ENCODE results near the gene ARHGAP4. TPM values are rescaled to one million over a fixed set of nuclear protein-coding genes. Genes with fewer than 3 reads are reported as not detected.

The ARHGAP4 gene
- total RNA-seq, 3 donors from 2014 or later (not counting 1 experiment from before 2014, with no cell fraction given), result 352 to 398 (median 384) TPM

GRCh38 chrX:153878969-153879653, 47.0 kb downstream of the ARHGAP4 start:
- Histone ChIP-seq H3K27me3 (ENCODE audit: control insufficient read depth, insufficient read depth, low read length) (peaks cover 5% of the 10 kb centered on the region), H3K9me3 (ENCODE audit: control insufficient read depth, insufficient read depth, low read length) (no peaks in the 10 kb centered on the region), H3K4me3 (ENCODE audit: low read length) (no peak overlapping the region), H3K27ac (ENCODE audit: low read length) (no peak overlapping the region), H3K4me1 (ENCODE audit: control insufficient read depth, insufficient read depth, low read length) (peaks cover 9% of the 10 kb centered on the region), H3K36me3 (ENCODE audit: control insufficient read depth, insufficient read depth, low read length) (no peaks in the 10 kb centered on the region)
- DNase-seq, result peak in 1 of 2 donors; percentile 54
- TF ChIP-seq, protein P1, sequence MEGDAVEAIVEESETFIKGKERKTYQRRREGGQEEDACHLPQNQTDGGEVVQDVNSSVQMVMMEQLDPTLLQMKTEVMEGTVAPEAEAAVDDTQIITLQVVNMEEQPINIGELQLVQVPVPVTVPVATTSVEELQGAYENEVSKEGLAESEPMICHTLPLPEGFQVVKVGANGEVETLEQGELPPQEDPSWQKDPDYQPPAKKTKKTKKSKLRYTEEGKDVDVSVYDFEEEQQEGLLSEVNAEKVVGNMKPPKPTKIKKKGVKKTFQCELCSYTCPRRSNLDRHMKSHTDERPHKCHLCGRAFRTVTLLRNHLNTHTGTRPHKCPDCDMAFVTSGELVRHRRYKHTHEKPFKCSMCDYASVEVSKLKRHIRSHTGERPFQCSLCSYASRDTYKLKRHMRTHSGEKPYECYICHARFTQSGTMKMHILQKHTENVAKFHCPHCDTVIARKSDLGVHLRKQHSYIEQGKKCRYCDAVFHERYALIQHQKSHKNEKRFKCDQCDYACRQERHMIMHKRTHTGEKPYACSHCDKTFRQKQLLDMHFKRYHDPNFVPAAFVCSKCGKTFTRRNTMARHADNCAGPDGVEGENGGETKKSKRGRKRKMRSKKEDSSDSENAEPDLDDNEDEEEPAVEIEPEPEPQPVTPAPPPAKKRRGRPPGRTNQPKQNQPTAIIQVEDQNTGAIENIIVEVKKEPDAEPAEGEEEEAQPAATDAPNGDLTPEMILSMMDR (IDR thresholded peaks at IDR 0.05), result no peak
- Mint-ChIP-seq H3K4me1 (peaks cover 0 to 16% of the 10 kb centered on the region in 2 donors), H3K27ac (no peak overlapping the region), H3K9me3 (no peaks in the 10 kb centered on the region), H3K4me3 (no peak overlapping the region), H3K27me3 (ENCODE audit: low read depth in 2 of 2) (peaks cover 26 to 28% of the 10 kb centered on the region in 2 donors), H3K36me3 (no peaks in the 10 kb centered on the region)
- WGBS (ENCODE audit: insufficient coverage), result 8% methylated on average over 26 of the region's 28 CpGs
- intact Hi-C loops (cut with micrococcal nuclease), result no loop called here
- ATAC-seq, result peak in 2 of 3 donors; percentile 54 to 67

GRCh38 chrX:153878345-153878744, 47.7 kb downstream of the ARHGAP4 start:
- Histone ChIP-seq H3K27ac (ENCODE audit: low read length) (no peak overlapping the region), H3K36me3 (ENCODE audit: control insufficient read depth, insufficient read depth, low read length) (no peaks in the 10 kb centered on the region), H3K27me3 (ENCODE audit: control insufficient read depth, insufficient read depth, low read length) (peaks cover 5% of the 10 kb centered on the region), H3K4me3 (ENCODE audit: low read length) (no peak overlapping the region), H3K9me3 (ENCODE audit: control insufficient read depth, insufficient read depth, low read length) (no peaks in the 10 kb centered on the region), H3K4me1 (ENCODE audit: control insufficient read depth, insufficient read depth, low read length) (peaks cover 9% of the 10 kb centered on the region)
- DNase-seq, result no peak
- Mint-ChIP-seq H3K36me3 (no peaks in the 10 kb centered on the region), H3K27me3 (ENCODE audit: low read depth in 2 of 2) (peaks cover 22 to 26% of the 10 kb centered on the region in 2 donors), H3K4me3 (no peak overlapping the region), H3K27ac (no peak overlapping the region), H3K4me1 (peaks cover 0 to 16% of the 10 kb centered on the region in 2 donors), H3K9me3 (no peaks in the 10 kb centered on the region)
- TF ChIP-seq, protein P1 (IDR thresholded peaks at IDR 0.05), result no peak
- ATAC-seq, result no peak
- intact Hi-C loops (cut with micrococcal nuclease), result no loop called here
- 57% methylated on average over 4 of the region's 5 CpGs for WGBS (ENCODE audit: insufficient coverage)

- Histone ChIP-seq H3K36me3 (ENCODE audit: control insufficient read depth, insufficient read depth, low read length) (no peaks in the 10 kb centered on the region), H3K27me3 (ENCODE audit: control insufficient read depth, insufficient read depth, low read length) (peaks cover 5% of the 10 kb centered on the region), H3K4me1 (ENCODE audit: control insufficient read depth, insufficient read depth, low read length) (peaks cover 9% of the 10 kb centered on the region), H3K9me3 (ENCODE audit: control insufficient read depth, insufficient read depth, low read length) (no peaks in the 10 kb centered on the region), H3K27ac (ENCODE audit: low read length) (no peak overlapping the region), H3K4me3 (ENCODE audit: low read length) (no peak overlapping the region)
- ATAC-seq (no peak), DNase-seq (no peak)
- Mint-ChIP-seq H3K36me3 (no peaks in the 10 kb centered on the region), H3K4me1 (peaks cover 0 to 16% of the 10 kb centered on the region in 2 donors), H3K27ac (no peak overlapping the region), H3K4me3 (no peak overlapping the region), H3K9me3 (no peaks in the 10 kb centered on the region), H3K27me3 (ENCODE audit: low read depth in 2 of 2) (peaks cover 22 to 27% of the 10 kb centered on the region in 2 donors)
- WGBS (ENCODE audit: insufficient coverage), result 70% methylated on average over 7 of the region's 8 CpGs
- intact Hi-C loops (cut with micrococcal nuclease), result no loop called here
- TF ChIP-seq, protein P1 (IDR thresholded peaks at IDR 0.05), result no peak
These were observed 48.3 kb downstream of the ARHGAP4 start for GRCh38 chrX:153877571-153878261.
